SHP77 treated with DMSO at 0.1 percent for 48 hours (cell line): ENCODE results near the gene SNX6.
"Not testable (repeated sequence)": the region's sequence is repeated elsewhere in the genome, so short reads cannot be mapped to it uniquely, and the experiment has no call there.

Source experiments
- DNase-seq: peaks from one replicate; lab custom pipeline; 2025; lab: John Stamatoyannopoulos, UW

SNX6 gene

DNA sequence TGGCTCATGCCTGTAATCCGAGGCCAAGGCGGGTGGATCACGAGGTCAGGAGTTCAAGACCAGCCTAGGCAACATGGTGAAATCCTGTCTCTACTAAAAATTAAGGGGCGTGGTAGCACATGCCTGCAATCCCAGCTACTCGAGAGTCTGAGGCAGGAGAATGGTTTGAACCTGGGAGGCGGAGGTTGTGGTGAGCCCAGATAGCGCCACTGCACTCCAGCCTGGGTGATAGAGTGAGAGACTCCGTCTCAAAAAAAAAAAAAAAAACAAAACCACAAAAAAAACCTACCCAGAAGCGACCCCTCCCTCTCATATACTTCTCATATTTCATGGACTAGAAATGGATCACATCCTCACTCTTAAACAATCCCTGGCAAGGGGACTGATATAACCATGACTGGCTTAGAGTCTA lies 4.4 kb upstream of the SNX6 start:
- DNase-seq, result not testable (repeated sequence)

DNA sequence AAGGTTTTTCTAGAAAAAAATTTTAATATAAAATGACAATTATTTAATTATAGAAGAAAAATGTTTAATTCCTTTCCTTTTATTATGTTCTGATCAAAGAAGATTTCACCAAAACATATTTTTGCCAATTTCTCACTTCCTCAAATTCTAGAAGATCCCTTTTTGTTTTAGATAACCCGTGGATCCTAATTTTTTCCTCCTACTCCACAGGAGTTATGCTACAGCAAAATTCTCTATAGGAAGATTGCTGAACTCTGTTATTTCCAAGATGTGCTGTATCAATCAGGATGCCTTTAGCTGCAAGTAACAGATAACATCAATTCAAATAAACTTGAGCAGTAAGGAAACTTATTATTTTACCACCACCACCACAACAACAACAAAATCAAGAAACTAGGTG lies 3.8 kb upstream of the SNX6 start:
- no peak for DNase-seq

DNA sequence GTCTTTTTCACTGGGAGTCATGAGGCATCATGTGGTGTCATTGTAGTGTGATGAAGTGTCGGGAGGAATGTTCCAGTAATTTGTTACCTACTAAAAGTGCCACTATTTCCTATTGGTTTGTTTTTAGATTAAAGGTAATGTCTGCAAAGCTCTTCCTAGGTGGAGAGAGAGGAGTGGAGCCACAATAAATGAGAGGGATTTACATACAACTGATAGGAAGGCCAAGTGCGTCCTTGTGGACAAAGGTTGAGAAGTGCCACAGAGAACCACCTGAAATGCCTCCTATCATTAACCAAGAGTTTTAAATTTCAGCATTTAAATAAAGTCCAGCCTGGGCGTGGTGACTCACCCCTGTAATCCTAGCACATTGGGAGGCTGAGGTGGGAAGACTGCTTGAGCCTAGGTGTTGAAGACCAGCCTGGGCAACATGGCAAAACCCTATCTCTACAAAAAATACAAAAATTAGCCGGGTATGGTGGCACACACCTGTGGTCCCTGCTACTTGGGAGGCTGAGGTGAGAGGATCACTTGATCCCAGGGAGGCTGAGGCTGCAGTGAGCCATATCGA lies 2.5 kb upstream of the SNX6 start:
- DNase-seq, result no peak

DNA sequence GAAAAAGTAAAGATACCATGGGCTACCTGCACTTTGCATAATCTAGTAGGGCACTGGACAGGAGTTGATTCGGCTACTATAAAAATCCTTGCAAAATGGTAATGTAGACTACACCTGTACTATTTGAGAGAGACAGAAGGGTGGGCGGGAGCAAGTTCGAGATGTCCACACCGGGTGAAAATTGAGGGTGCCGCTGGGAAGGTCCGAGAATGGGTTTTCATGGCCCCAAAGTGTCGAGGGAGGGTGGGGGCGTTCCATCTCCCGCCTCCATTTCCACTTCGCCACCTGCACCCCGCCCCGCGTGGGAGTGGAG lies 648 bp downstream of the SNX6 start:
- no peak for DNase-seq

DNA sequence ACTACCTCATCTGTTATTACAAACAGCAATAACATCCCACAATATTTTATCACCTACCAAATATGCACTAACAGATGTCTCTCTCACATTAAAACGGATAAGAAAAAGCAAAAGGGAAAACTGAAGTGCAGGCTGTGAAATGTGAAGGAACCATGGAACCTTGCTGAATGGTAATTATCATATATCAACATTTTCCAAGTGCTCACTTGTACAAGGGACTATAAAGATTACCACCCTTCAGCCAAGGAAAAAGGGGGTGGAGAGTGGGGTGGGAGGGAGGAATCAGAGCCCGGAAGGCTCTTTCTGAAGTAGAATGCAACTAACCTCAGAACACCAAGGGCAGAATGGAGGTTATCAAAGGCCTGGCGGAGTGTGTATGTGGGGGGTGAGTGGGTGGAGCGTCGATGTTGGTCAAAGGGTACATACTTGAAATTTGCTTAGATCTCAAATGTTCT lies 1.2 kb downstream of the SNX6 start:
- no peak for DNase-seq

DNA sequence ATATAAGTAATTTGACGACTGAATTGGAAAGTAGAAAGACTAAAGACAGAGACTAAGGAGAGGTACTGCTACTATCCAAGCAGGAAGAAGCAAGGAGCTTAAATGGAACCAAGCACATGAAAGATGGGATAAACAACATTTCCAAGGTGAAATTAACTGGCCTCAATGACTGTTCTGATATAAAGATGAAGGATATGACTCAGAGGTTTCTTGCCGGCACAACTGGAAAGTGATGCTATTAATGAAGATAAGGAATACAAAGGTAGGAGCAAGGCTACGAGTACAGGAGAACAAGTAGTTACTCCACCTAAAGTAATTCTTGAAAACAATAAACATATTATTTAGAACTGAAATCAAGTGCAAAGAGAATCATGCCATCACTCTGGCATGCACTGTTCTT lies 6.4 kb downstream of the SNX6 start:
- no peak for DNase-seq

DNA sequence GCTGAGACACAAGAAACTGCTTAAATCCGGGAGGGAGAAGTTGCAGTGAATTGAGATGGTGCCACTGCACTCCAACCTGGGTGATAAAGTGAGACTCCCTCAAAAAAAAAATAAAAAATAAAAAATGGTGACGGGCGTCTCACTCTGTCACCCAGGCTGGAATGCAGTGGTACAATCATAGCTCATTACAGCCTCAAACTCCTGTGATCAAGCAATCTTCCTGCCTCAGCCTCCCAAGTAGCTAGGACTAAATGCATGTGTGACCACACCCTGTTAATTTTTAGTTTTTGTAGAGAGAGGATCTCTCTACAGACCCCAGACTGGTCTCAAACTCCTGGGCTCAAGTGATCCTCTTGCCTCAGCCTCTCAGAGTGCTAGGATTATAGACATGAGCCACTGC lies 9.1 kb downstream of the SNX6 start:
- DNase-seq, result no peak

DNA sequence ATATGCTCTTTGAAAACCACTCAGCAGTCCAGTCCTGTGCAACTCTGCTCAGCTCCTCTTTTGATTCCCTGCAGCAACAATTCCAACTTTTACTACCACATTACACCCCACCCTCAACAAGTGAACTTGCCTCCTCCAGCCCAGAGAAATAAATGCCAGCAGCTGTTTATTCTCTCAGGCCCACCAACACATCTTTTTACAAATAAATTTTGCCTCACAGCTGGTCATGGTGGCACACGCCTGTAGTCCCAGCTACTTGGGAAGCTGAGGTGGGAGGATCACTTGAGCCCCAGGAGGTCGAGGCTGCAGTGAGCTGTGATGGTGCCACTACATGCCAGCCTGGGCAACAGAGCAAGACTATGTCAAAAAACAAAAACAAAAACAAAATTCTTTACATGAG lies 9.8 kb downstream of the SNX6 start:
- no peak for DNase-seq

DNA sequence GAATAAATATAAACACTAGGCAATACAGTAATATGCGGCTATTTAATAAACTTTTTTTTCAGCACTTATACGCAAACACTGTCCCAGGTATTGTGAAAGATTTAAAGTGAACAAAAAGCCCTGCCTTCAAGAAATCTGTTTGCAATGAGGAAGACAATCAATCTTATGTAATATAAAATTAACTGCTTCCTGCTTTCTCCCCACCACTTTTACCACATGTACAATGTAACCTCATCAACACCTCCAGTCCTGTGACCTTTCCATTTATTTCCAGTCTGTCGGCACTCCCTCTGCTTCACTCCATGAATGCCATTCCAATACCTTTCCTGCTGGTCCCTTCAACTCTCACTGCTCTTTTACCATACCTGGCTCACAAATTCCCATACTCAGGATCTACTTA lies 10.5 kb downstream of the SNX6 start:
- DNase-seq, result no peak

DNA sequence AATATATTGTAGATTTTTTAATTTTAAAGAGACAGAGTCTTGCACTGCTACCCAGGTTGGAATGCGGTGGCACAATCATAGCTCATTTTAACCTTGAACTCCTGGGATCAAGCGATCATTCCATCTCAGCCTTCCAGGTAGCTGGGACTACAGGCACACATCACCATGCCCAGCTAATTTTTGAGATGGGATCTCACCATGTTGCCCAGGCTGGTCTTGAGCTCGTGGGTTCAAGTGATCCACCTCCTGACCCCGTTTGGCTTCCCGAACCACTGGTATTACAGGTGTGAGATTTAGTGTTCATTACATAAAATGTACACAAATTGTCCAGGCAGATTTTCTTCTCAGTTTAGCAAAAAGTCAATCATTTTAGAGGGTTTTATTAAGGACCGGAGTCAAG lies 13.6 kb downstream of the SNX6 start:
- no peak for DNase-seq

DNA sequence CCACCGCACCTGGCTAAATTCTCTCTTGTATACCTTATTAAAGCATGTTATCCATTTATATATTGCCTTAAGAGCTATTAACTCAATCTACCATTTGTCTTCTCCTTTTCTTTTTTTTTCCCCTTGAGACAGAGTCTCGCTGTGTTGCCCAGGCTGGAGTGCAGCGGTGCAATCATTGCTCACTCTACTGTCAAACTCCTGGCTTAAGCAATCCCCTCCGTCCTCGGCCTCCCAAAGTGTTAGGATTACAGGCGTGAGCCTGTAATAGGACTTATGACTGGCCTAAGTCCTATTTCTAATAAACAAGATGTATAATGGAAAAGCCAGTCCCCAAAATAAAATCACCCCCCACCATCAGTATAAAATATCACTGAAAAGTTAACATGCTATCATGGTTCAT lies 14.4 kb downstream of the SNX6 start:
- DNase-seq, result no peak

DNA sequence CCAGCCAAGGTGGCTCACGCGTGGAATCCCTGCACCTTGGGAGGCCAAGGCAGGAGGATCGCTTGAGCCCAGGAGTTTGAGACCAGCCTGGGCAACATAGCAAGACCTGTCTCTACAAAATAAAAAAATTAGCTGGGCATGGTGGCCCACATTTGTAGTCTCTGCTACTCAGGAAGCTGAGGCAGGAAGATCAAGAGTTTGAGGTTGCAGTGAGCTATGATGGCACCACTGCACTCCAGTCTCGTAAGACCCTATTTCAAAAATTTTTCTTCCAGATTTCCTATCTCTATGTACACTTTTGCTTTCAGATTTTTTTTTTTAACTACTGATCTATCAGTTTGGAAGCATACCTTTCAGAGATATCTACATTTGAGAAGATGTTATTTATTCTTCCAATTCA lies 15.3 kb downstream of the SNX6 start:
- no peak for DNase-seq

DNA sequence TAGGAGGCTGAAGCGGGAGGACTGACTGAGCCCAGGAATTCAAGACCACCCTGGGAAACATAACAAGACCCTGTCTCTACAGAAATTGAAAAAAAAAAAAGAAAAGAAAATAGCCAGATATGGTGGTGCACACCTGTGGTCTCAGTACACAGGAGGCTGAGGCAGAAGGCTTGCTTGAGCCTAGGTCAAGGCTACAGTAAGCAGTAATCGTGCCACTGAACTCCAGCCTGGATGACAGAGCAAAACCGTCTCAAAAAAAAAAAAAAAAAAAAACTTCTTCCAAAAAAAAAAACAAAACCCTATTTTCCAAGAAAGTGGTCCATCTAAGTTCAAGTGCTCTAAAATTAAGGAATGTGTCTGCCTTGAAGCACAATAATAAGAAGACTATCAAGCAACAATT lies 19.8 kb downstream of the SNX6 start:
- DNase-seq, result no peak

DNA sequence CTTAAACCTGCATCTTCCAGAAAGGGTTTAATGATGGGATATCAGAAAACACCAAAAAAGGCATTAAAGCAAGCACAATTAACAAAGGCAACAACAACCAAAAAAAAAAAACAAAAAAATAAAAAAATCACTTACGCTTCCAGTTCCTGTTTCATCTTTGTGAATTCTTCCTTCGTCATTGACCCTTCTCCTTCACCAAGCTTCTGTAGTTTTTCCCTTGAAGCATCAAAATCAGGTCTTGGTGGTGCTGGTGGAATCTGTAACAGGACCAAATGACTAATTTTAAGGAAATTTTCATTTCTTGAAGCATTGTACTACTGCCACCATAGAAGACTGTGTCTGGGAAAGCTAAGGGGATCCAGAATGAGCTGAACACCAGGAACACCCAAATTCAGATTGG lies 24.5 kb downstream of the SNX6 start:
- DNase-seq, result no peak

DNA sequence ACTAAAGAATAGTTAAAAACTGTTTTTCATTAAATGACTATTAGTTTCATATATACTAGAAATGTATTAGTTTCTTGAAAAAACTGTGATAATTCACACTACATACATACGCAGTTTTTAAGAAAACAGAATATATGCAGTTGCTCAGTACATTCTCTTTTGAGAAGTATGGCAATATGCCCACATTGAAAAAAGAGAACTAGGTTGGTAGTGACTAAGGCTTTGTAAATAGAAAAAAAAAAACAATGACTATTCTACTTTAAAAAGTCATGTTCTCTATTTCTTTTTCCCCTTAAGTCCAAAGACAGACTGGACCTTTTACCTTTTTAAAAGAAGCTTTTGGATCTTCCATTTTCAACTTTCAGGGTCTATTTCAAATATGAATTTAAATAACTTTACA lies 25.0 kb downstream of the SNX6 start:
- no peak for DNase-seq

DNA sequence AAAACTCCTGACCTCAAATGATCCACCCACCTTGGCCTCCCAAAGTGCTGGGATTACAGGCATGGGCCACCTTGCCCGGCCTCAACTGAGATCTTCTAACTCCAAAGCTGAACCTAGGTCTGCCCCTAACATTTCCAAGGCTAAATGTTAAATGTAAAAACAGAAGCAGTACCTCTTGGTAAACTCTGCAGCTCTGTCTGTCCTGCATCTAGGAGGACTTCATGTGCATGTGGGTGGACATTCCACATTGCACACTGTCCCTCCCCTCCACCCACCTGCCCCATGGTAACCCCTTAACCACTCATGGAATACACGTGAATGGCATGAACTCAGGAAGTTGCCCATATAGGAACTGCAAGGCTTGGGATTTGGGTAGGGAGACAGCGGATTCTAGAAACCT lies 33.1 kb downstream of the SNX6 start:
- DNase-seq, result no peak

DNA sequence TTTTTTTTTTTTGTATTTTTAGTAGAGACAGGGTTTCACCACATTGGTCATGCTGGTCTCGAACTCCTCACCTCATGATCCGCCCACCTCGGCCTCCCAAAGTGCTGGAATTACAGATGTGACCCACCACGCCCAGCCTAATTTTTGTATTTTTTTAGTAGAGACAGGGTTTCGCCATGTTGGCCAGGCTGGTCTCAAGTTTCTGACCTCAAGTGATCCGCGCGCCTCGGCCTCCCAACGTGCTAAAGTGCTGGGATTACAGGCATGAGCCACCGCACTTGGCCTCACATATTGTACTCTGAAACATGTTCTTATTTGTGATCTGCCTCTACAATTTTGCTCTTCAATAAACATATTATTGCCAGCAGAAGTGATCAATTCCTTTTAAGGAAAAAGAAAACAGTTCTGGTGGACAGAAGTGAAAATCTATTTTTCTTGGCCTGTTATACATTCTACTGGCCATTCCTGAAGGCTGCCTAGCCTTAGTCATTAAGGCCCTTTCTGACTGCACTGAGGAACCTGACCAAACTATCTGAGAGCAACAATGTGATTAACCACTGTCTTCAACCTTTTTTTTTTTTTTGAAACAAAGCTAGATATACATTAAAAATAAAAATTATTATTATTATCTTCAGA lies 36.1 kb downstream of the SNX6 start:
- DNase-seq, result no peak

DNA sequence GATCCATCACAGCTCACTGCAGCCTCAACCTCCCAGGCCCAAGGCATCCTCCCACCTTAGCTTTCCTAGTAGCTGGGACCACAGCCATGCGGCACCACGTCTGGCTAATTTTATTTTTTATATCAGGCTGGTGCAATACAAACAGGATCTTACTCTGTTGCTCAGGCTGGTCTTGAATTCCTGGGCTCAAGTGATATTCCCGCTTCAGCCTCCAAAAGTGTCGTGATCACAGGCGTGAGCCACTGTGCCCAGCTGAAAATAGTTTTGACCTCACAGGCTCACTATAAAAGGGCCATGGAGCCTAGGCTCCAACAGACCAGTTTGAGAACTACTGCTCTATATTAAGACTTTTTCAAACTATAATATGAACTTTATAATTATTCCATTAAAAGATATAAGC lies 37.3 kb downstream of the SNX6 start:
- no peak for DNase-seq

DNA sequence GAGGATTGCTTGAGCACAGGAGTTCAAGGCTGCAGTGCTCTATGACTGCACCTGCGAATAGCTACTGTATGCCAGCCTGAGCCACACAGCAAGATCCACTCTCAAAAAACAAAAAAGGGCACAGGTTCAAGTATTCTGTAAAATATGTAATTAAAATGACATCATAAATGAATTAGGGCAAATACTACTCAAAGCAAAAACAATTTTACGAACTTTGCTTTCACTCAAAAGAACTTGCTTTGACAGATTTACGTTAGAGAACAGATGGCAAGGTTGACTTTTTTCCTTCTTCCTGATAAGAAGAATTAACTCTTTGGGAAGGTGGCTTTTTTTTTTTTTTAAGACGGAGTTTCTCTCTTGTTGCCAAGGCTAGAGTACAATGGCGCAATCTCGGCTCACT lies 46.4 kb downstream of the SNX6 start:
- no peak for DNase-seq

DNA sequence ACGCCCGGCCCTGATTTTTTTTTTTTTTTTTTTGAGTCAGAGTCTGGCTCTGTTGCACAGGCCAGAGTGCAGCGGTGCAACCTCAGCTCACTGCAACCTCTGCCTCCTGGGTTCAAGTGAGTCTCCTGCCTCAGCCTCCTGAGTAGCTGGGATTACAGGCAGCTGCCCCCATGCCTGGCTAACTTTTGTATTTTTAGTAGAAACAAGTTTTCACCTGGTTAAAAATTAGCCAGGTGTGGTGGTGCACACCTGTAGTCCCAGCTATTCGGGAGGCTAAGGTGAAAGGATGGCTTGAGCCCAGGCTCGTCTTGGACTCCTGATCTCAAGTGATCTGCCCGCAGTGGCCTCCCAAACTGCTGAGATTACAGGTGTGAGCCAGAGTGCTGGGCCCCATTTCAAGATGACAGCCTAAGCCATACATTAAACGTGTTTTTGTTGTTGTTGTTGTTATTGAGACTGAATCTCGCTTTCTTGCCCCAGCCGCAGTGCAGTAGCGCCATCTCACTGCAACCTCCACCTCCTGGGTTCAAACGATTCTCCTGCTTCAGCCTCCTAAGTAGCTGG lies 47.7 kb downstream of the SNX6 start:
- DNase-seq, result no peak

DNA sequence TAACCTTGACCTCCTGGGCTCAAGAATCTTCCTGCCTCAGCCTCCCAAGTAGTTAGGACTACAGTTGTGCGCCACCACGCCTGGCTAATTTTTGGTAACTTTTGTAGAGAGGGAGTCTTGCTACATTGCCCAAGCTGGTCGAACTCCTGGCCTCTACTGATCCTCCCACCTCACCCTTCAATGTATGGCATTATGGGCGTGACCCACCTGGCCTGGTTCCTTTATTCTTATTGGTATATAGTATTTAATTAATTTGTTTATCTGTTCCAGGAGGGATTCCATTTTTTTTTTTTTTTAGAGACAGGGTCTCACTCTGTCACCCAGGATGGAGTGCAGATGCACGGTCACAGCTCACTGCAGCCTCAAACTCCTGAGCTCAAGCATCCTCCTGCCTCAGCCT lies 49.6 kb downstream of the SNX6 start:
- no peak for DNase-seq

DNA sequence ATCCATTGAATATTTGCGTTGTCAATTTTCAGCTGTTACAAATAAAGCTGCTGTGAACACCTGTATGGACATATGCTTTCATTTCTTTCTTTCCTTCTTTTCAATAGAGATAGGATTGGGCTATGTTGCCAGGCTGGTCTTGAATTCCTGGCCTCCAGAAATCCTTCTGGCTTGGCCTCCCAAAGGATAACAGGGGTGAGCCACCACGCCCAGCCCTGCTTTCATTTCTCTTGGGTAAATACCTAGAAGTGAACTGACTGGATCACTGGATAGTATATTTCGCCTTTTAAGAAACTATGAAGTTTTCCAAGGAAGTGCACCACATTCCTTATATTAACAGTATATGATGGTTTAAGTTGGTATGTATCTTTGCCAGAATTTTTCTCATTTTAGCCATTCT lies 58.2 kb downstream of the SNX6 start:
- no peak for DNase-seq

DNA sequence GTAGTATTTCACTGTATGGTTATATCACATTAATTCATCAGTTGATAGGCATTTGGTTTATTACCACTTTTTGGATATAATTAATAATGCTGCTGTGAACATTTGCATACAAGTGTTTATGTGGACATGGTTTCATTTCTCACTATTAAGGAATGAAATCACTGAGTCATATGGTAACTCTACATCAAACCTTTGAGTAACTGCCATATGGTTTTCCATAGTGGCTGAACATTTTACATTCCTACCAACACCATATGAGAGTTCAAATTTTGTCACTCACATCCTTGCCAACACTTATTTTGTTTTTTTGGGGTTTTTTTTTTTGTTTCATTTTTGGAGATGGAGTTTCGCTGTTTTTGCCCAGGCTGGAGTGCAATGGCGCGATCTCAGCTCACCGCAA lies 60.2 kb downstream of the SNX6 start:
- DNase-seq, result no peak

DNA sequence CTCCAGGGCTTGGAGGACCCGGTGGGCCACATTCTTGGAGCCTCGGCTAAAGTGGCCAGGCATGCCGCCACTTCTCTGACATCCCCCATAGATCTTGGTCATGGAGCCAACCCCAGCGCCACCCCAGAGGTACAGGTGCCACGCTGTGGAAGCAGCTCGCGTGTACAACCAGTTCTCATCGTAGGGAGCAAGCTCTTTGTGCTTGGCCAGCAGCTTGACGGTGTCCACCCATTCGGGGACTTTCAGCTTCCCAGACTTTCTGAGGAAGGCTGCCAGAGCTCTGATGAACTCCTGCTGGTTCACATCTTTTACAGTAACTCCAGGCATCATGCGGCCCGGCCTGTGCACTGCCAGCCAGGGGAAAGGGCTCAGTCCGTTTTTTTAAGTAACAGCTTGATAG lies 61.1 kb downstream of the SNX6 start:
- DNase-seq, result no peak
